ENCODE results near the gene SDR42E2. TPM values are rescaled to one million over a fixed set of nuclear protein-coding genes. Genes with fewer than 3 reads are reported as not detected.

The SDR42E2 gene
- polyA plus RNA-seq, 2 of the 4 experiments (the other 2 are of a cell fraction), result not detected

DNA sequence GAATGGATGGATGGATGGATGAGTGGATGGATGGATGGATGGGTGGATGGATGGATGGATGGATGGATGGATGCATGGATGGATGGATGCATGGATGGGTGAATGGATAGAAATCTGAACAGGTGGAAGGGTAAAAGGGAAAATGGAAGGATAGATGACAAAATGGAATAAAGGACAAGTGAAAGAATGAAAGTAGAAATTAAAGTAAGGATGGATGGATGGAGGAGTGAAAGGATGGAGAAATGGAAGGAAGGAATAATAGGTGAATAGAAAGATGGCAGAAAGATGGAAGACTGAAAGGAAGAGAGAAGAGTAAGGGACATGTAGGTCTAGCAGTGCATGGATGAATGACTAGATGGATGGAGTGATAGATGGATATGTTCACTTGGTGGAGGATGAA is 40.1 kb upstream of the SDR42E2 start (continued):
- no peak for TF ChIP-seq MAZ (IDR thresholded peaks at IDR 0.05; ENCODE audit: borderline replicate concordance, low read depth, low read length)

GRCh38 chr16:22123146-22123545 is 39.2 kb upstream of the SDR42E2 start:
- DNase-seq (ENCODE audit: low read depth in 1 of 2, low spot score in 1 of 2), result peak; percentile 21 to 31
- H3K9me3 ChIP-seq, result 0 out of 3 replicates have a peak, but pooled peaks cover under 1% of the 10 kb centered on the region
- no peak for FAIRE-seq
- no peak overlapping the region for H3K4me3 ChIP-seq
- TF ChIP-seq RAD21 (conservative IDR thresholded peaks at IDR 0.05 in 1 of 2, IDR thresholded peaks at IDR 0.05 in 1 of 2) (0 out of 5 replicates have a peak, but pooled peaks of 1 of the 2 experiments have one; percentile 15), POLR2AphosphoS2 (conservative IDR thresholded peaks at IDR 0.05; ENCODE audit: low read length) (no peak)
- no peaks in the 10 kb centered on the region for H3K4me1 ChIP-seq
- WGBS (ENCODE audit: missing lambda C conversion rate), result 27% methylated on average over 3 of the region's 3 CpGs
- POLR2A ChIA-PET, result no interaction called here
- no peak overlapping the region for H3K27ac ChIP-seq
- CTCF ChIA-PET, result interaction anchor here (0.6 kb wide), 1 partner anchor 123 kb away, joined by 3 read pairs; no protein-coding TSS in a partner anchor
- no peak overlapping the region for H3K4me2 ChIP-seq
- peak; percentile 67 to 82; a peak in 3 of 6 replicates for ATAC-seq

GRCh38 chr16:22123759-22124490 is 38.4 kb upstream of the SDR42E2 start:
- peak; percentile 15 to 17 for DNase-seq (ENCODE audit: low read depth in 1 of 2, low spot score in 1 of 2)
- FAIRE-seq, result no peak
- ChIA-PET CTCF (interaction anchor here (0.9 kb wide), 1 partner anchor 18 kb away, joined by 4 read pairs; no protein-coding TSS in a partner anchor), POLR2A (no interaction called here)
- H3K4me1 ChIP-seq, result no peaks in the 10 kb centered on the region
- H3K4me3 ChIP-seq, result no peak overlapping the region
- WGBS (ENCODE audit: missing lambda C conversion rate), result 50% methylated on average over 7 of the region's 7 CpGs
- ATAC-seq, result peak in 1 of 2 experiments; percentile 54; a peak in 2 of 6 replicates
- 0 out of 3 replicates have a peak, but pooled peaks cover 5% of the 10 kb centered on the region for H3K9me3 ChIP-seq
- H3K4me2 ChIP-seq, result no peak overlapping the region
- no peak overlapping the region for H3K27ac ChIP-seq
- TF ChIP-seq SREBF2 (IDR thresholded peaks at IDR 0.05) (no peak), MAFK (IDR thresholded peaks at IDR 0.05; ENCODE audit: partially characterized antibody) (peak; percentile 2)

DNA sequence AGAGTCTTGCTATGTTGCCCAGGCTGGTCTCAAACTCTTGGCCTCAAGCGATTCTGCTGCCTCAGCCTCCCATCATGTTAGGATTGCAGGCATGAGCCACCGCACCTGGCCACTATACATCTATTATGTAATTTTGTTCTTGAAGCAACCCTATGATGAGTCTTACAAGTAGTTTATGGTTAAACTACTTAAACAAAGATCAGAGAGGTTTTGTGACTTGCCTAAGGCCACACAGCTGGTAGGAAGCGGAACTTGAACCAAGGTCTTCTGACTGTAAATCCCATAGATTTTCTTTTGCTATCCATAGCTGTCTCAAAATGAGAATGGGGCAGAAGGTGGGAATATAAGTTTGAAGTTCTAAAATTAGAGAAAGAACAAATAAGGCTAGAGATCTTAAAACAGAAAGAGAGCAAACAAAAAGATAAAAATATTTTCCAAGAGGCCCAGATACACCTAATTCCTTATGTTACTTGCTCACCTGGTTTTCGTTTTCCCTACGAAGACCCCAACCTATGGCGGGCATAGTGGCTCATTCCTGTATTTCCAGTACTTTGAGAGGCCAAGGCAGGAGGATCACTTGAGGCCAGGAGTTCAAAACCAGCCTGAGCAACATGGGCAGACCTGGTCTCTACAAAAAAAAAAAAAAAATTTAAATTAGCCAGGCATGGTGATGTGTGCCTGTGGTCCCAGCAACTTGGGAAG is 37.6 kb upstream of the SDR42E2 start:
- TF ChIP-seq FOSL2 (IDR thresholded peaks at IDR 0.05), result no peak
- TF ChIP-seq FOSL2 (CRISPR knock-in tag; IDR thresholded peaks at IDR 0.05), result no peak
- TF ChIP-seq TFCP2L1 (CRISPR knock-in tag; IDR thresholded peaks at IDR 0.05), result no peak
- no peak for TF ChIP-seq POLR2AphosphoS2 (conservative IDR thresholded peaks at IDR 0.05; ENCODE audit: low read length)
- peak; percentile 33 for TF ChIP-seq ZFP36 (IDR thresholded peaks at IDR 0.05; ENCODE audit: borderline replicate concordance, partially characterized antibody)
- ATAC-seq (no peak), FAIRE-seq (no peak), DNase-seq (ENCODE audit: low read depth in 1 of 2, low spot score in 1 of 2) (no peak)
- Histone ChIP-seq H3K27ac (no peak overlapping the region), H3K4me1 (no peaks in the 10 kb centered on the region), H3K4me2 (no peak overlapping the region), H3K9me3 (0 out of 3 replicates have a peak, but pooled peaks cover 5% of the 10 kb centered on the region), H3K4me3 (no peak overlapping the region)
- WGBS (ENCODE audit: missing lambda C conversion rate), result 62% methylated on average over 6 of the region's 6 CpGs
- CTCF ChIA-PET, result interaction anchor here (0.6 to 0.9 kb wide), 2 partner anchors 17 to 658 kb away, joined by 3 to 4 read pairs; no protein-coding TSS in a partner anchor
- POLR2A ChIA-PET, result no interaction called here

GRCh38 chr16:22126037-22126558 is 36.2 kb upstream of the SDR42E2 start:
- Histone ChIP-seq H3K4me3 (no peak overlapping the region), H3K4me2 (no peak overlapping the region), H3K27ac (no peak overlapping the region), H3K9me3 (0 out of 3 replicates have a peak, but pooled peaks cover 5% of the 10 kb centered on the region), H3K4me1 (no peaks in the 10 kb centered on the region)
- 64% methylated on average over 15 of the region's 15 CpGs for WGBS (ENCODE audit: missing lambda C conversion rate)
- FAIRE-seq (no peak), ATAC-seq (no peak), DNase-seq (ENCODE audit: low read depth in 1 of 2, low spot score in 1 of 2) (no peak)
- ChIA-PET CTCF (interaction anchor here (0.8 kb wide), 1 partner anchor 48 kb away, joined by 4 read pairs; no protein-coding TSS in a partner anchor), POLR2A (no interaction called here)
- TF ChIP-seq BCL3 (IDR thresholded peaks at IDR 0.05), result no peak
- no peak for TF ChIP-seq HOXA7 (CRISPR knock-in tag; IDR thresholded peaks at IDR 0.05)
- no peak for TF ChIP-seq FOXS1 (CRISPR knock-in tag; IDR thresholded peaks at IDR 0.05)
- no peak for TF ChIP-seq HMGXB4 (CRISPR knock-in tag; IDR thresholded peaks at IDR 0.05; ENCODE audit: borderline replicate concordance)
- TF ChIP-seq, protein P1, sequence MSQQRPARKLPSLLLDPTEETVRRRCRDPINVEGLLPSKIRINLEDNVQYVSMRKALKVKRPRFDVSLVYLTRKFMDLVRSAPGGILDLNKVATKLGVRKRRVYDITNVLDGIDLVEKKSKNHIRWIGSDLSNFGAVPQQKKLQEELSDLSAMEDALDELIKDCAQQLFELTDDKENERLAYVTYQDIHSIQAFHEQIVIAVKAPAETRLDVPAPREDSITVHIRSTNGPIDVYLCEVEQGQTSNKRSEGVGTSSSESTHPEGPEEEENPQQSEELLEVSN (IDR thresholded peaks at IDR 0.05; ENCODE audit: borderline replicate concordance, low read depth), result no peak
- no peak for TF ChIP-seq KDM1A (IDR thresholded peaks at IDR 0.05; ENCODE audit: low read depth)
- no peak for TF ChIP-seq REST (IDR thresholded peaks at IDR 0.05)
- no peak for TF ChIP-seq TFCP2L1 (CRISPR knock-in tag; IDR thresholded peaks at IDR 0.05)
- no peak for TF ChIP-seq CEBPB (IDR thresholded peaks at IDR 0.05)

Measured in A549 (cell line).